D341Med (cell line): ENCODE data around the gene HYAL3.
"Not testable (repeated sequence)": the region's sequence is repeated elsewhere in the genome, so short reads cannot be mapped to it uniquely, and the experiment has no call there.

Experiments used
- DNase-seq: peaks from one replicate; pipeline ENCODE4 v3.0.0; 2012; ENCODE audit warnings: low spot score

HYAL3 gene

GRCh38 chr3:50314342-50314741 is 15.1 kb upstream of the HYAL3 start:
- DNase-seq, result no peak

GRCh38 chr3:50312041-50312440 is 12.8 kb upstream of the HYAL3 start:
- DNase-seq, result not testable (repeated sequence)

GRCh38 chr3:50304601-50305000 is 5.4 kb upstream of the HYAL3 start:
- no peak for DNase-seq

- no peak for DNase-seq
Observed at GRCh38 chr3:50303013-50303815, 4.0 kb upstream of the HYAL3 start, which contains the start of gene HYAL1. Gene HYAL1 (minus strand): TSS chr3:50303574. CDS start chr3:50302956, 618 bp downstream.

- no peak for DNase-seq
Observed at GRCh38 chr3:50302095-50303012, 3.1 kb upstream of the HYAL3 start.

- no peak for DNase-seq
Observed at GRCh38 chr3:50300681-50301254, 1.6 kb upstream of the HYAL3 start.

- no peak for DNase-seq
Observed at GRCh38 chr3:50299929-50300680, 900 bp upstream of the HYAL3 start.

- DNase-seq, result no peak
Observed at GRCh38 chr3:50299638-50299928, 378 bp upstream of the HYAL3 start.

GRCh38 chr3:50297896-50298725 is 1.1 kb downstream of the HYAL3 start:
- DNase-seq, result no peak

GRCh38 chr3:50297384-50297775 is 1.8 kb downstream of the HYAL3 start:
- DNase-seq, result no peak

- DNase-seq, result no peak
Observed at GRCh38 chr3:50296721-50297383, 2.4 kb downstream of the HYAL3 start.

- no peak for DNase-seq
Observed at GRCh38 chr3:50295553-50296431, 3.4 kb downstream of the HYAL3 start.

GRCh38 chr3:50294492-50295403 is 4.5 kb downstream of the HYAL3 start:
- DNase-seq, result no peak

GRCh38 chr3:50294089-50294488 is 5.1 kb downstream of the HYAL3 start:
- no peak for DNase-seq

- no peak for DNase-seq
Observed at GRCh38 chr3:50293079-50293801, 6.0 kb downstream of the HYAL3 start.

GRCh38 chr3:50292159-50293078 is 6.8 kb downstream of the HYAL3 start, which contains the start of gene IFRD2:
Gene IFRD2 (minus strand): TSS chr3:50292429. CDS start chr3:50292274, 155 bp downstream.
- DNase-seq, result peak; percentile 96
